Sigmoid colon (tissue), 7 donors: ENCODE data around the gene RNASEL. TPM values are rescaled to one million over a fixed set of nuclear protein-coding genes. Genes with fewer than 3 reads are reported as not detected.

Experiments
- DNase-seq: peaks from one replicate; pipeline ENCODE4 v3.0.0-alpha.2; 2019
- H3K27ac ChIP-seq, 4 donors: fragments of 200-600 bp; sonication (generic); one replicate each; pipeline ENCODE4 v1.5.1; 2016 to 2019; ENCODE audit warnings: mild to moderate bottlenecking in 1 of 4
- H3K27me3 ChIP-seq, 3 donors: fragments of 200-600 bp; sonication (generic); one replicate each; pipeline ENCODE4 v1.5.1; 2019; ENCODE audit warnings: mild to moderate bottlenecking in 1 of 3
- H3K36me3 ChIP-seq, 4 donors: fragments of 200-600 bp; sonication (generic); one replicate each; pipeline ENCODE4 v1.5.1; 2016 to 2019
- H3K4me1 ChIP-seq, 4 donors: fragments of 200-600 bp; sonication (generic); one replicate each; pipeline ENCODE4 v1.5.1; 2017 to 2019
- H3K4me3 ChIP-seq, 4 donors: fragments of 200-600 bp; sonication (generic); one replicate each; pipeline ENCODE4 v1.5.1; 2017 to 2019; ENCODE audit warnings: mild to moderate bottlenecking in 2 of 4, moderate library complexity in 1 of 4
- H3K9me3 ChIP-seq, 4 donors: fragments of 200-600 bp in 3 of 4; sonication (generic) in 3 of 4; one replicate each; pipeline versions ENCODE4 v1.5.1 to v1.6.1; 2013 to 2019
- CTCF ChIP-seq, 4 experiments: fragments of 450-650 bp in 3 of 4; fragments of 200-600 bp in 1 of 4; IDR thresholded peaks; one replicate each; pipeline ENCODE4 v1.5.1; 2016 to 2019; ENCODE audit warnings: antibody characterized with exemption in 4 of 4, mild to moderate bottlenecking in 3 of 4, moderate library complexity in 2 of 4
- EP300 ChIP-seq, 4 donors: sonication (generic); formaldehyde crosslinking; IDR thresholded peaks; one replicate each; pipeline ENCODE4 v1.6.1; 2017; ENCODE audit warnings: antibody characterized with exemption in 4 of 4
- POLR2A ChIP-seq, 2 donors: fragments of 450-650 bp; IDR thresholded peaks; one replicate each; pipeline ENCODE4 v1.6.1; 2016; ENCODE audit warnings: antibody characterized with exemption in 2 of 2, mild to moderate bottlenecking in 2 of 2, moderate library complexity in 2 of 2
- POLR2AphosphoS5 ChIP-seq, 4 donors: sonication (generic); formaldehyde crosslinking; IDR thresholded peaks; one replicate each; pipeline ENCODE4 v1.6.1; 2017; ENCODE audit warnings: antibody characterized with exemption in 4 of 4
- WGBS, 2 donors: extraction: QIAGEN DNeasy Blood & Tissue Kit; methylation state at CpG; one replicate each; pipeline ENCODE4 v1.1.7; 2013; 5-methylcytosine and 5-hydroxymethylcytosine counted together
- intact Hi-C: fragments of 100-400 bp; cut with DNase I; formaldehyde crosslinking; loops from one replicate; pipeline ENCODE4 v1.15.1; 2023
- polyA plus RNA-seq, 3 donors: library from polyadenylated mRNA; stranded (reverse); fragments of 200-250 nt; gene quantifications; one replicate each; pipeline ENCODE4 v1.2.3, GENCODE V29; 2013
- total RNA-seq, 4 donors: library from RNA; depleted of rRNA; stranded (reverse); fragments of >200 nt; gene quantifications; one replicate each; pipeline ENCODE4 v1.1.0, GENCODE V29; 2016
- donor health status: healthy with polysubstance abuse.
- donor health status: Bipolar disorder and iron deficiency.
- donor health status: healthy.

Gene RNASEL
- total and polyA plus RNA-seq, 7 donors = 6.0 to 10.0 (median 7.4) TPM

DNA sequence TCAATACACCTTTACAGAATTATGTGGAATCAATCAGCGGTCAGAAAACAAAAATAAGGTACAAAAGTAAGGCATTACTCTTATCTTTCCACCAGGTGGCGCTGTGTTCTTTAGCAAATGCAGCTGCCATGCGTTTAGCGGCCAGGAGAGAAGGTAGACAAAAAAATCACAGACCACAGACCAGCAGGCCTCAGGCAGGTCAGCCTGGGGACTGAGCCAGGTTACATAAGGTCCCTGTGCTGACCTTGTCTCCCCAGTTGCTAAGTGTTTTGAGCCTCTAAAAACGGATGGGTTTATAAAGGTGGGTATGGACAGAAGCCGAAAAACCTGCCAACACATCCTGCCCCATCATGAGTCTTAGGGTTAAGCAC is 12.3 kb upstream of the RNASEL start:
- peak overlapping the region in 2 of 4 donors; percentile 51 to 54 for H3K4me3 ChIP-seq
- peak; percentile 87 for DNase-seq
- WGBS, 2 donors = 21 to 26% methylated on average over 6 of the region's 6 CpGs

GRCh38 chr1:182600745-182601415 is 11.8 kb upstream of the RNASEL start:
- H3K36me3 ChIP-seq = no peaks in the 10 kb centered on the region
- no peak for TF ChIP-seq POLR2A (IDR thresholded peaks at IDR 0.05)
- no peak for TF ChIP-seq CTCF (IDR thresholded peaks at IDR 0.05)
- TF ChIP-seq POLR2AphosphoS5 (IDR thresholded peaks at IDR 0.05) = no peak
- no peak for TF ChIP-seq EP300 (IDR thresholded peaks at IDR 0.05)
- no peak for DNase-seq
- no peak overlapping the region for H3K4me3 ChIP-seq
- peaks cover 0 to 27% (median 25%) of the 10 kb centered on the region in 4 donors for H3K4me1 ChIP-seq
- H3K27me3 ChIP-seq = no peaks in the 10 kb centered on the region
- intact Hi-C loops = loop anchor here (1.0 to 5.0 kb wide), 2 partner anchors 184 to 236 kb away; partner anchors contain the start of gene DHX9
- no peaks in the 10 kb centered on the region for H3K9me3 ChIP-seq
- 67 to 69% methylated on average over 5 of the region's 5 CpGs for WGBS, 2 donors
- peak overlapping the region in 2 of 4 donors; percentile 5 to 15 for H3K27ac ChIP-seq

More for the DNA sequence above, 12.3 kb upstream of the RNASEL start:
- Histone ChIP-seq H3K27me3 (no peaks in the 10 kb centered on the region), H3K9me3 (no peaks in the 10 kb centered on the region), H3K4me1 (peaks cover 0 to 27% (median 23%) of the 10 kb centered on the region in 4 donors), H3K36me3 (no peaks in the 10 kb centered on the region), H3K27ac (peak overlapping the region; percentile 10 to 68 (median 38))
- peak; percentile 80 to 89 (median 88) for TF ChIP-seq CTCF (IDR thresholded peaks at IDR 0.05)
- TF ChIP-seq POLR2AphosphoS5 (IDR thresholded peaks at IDR 0.05) = no peak
- intact Hi-C loops = loop anchor here (1.0 to 5.0 kb wide), 2 partner anchors 184 to 236 kb away; partner anchors contain the start of gene DHX9

GRCh38 chr1:182600036-182600713 is 11.1 kb upstream of the RNASEL start:
- Histone ChIP-seq H3K4me3 (no peak overlapping the region), H3K27ac (peak overlapping the region in 1 of 4 donors; percentile 5), H3K27me3 (no peaks in the 10 kb centered on the region), H3K9me3 (no peaks in the 10 kb centered on the region), H3K4me1 (peaks cover 0 to 27% (median 26%) of the 10 kb centered on the region in 4 donors), H3K36me3 (no peaks in the 10 kb centered on the region)
- no peak for DNase-seq
- WGBS, 2 donors = 92 to 94% methylated on average over 17 of the region's 17 CpGs
- TF ChIP-seq CTCF (IDR thresholded peaks at IDR 0.05) = no peak
- no peak for TF ChIP-seq POLR2AphosphoS5 (IDR thresholded peaks at IDR 0.05)
- no peak for TF ChIP-seq EP300 (IDR thresholded peaks at IDR 0.05)
- no peak for TF ChIP-seq POLR2A (IDR thresholded peaks at IDR 0.05)
- intact Hi-C loops = loop anchor here (5.0 kb wide), 1 partner anchor 237 kb away; the partner anchor contains the start of gene DHX9

DNA sequence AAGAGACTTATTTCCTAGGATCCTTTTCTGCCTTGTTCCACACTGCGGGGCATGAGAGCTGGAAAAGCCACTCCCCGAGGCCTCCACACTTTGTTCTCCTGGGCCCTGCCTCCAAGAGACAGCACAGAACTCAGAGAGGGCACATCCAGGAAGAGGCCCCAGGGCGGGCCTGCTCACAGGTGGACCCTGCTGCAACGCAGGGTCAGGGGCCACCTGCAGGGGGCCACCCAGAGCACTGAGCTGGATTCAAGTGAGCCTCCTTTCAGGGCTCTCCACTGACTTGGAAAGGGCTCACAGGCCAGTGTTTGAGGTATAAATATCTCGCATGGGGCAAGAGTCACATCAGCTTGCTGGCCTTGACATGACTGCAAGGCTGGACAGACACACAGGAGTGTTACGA is 10.3 kb upstream of the RNASEL start:
- DNase-seq = no peak
- H3K4me1 ChIP-seq = peaks cover 0 to 22% (median 21%) of the 10 kb centered on the region in 4 donors
- no peaks in the 10 kb centered on the region for H3K9me3 ChIP-seq
- no peak overlapping the region for H3K4me3 ChIP-seq
- WGBS, 2 donors = 84 to 87% methylated on average over 6 of the region's 6 CpGs
- no peak for TF ChIP-seq POLR2AphosphoS5 (IDR thresholded peaks at IDR 0.05)
- intact Hi-C loops = no loop called here
- no peaks in the 10 kb centered on the region for H3K27me3 ChIP-seq
- no peaks in the 10 kb centered on the region for H3K36me3 ChIP-seq
- H3K27ac ChIP-seq = no peak overlapping the region

- peaks cover 0 to 13% (median 11%) of the 10 kb centered on the region in 4 donors for H3K4me1 ChIP-seq
These were observed 9.2 kb upstream of the RNASEL start for GRCh38 chr1:182598296-182598695.

More at GRCh38 chr1:182598296-182598695, 9.2 kb upstream of the RNASEL start:
- WGBS, 2 donors = 77 to 82% methylated on average over 5 of the region's 5 CpGs
- TF ChIP-seq EP300 (IDR thresholded peaks at IDR 0.05) = no peak
- TF ChIP-seq POLR2AphosphoS5 (IDR thresholded peaks at IDR 0.05) = no peak
- no peak for TF ChIP-seq POLR2A (IDR thresholded peaks at IDR 0.05)
- Histone ChIP-seq H3K27me3 (no peaks in the 10 kb centered on the region), H3K9me3 (no peaks in the 10 kb centered on the region), H3K36me3 (no peaks in the 10 kb centered on the region), H3K4me3 (no peak overlapping the region), H3K27ac (no peak overlapping the region)
- no peak for DNase-seq
- intact Hi-C loops = no loop called here
